Measurements from ENCODE around the gene IL1RN.

IL1RN gene

GRCh38 chr2:113175042-113175628 is 47.7 kb downstream of the IL1RN start:
- no peak for DNase-seq (ENCODE audit: low spot score)

GRCh38 chr2:113175736-113176695 is 48.6 kb downstream of the IL1RN start:
- DNase-seq (ENCODE audit: low spot score) = no peak

- DNase-seq (ENCODE audit: low spot score) = no peak
These were observed 49.4 kb downstream of the IL1RN start for GRCh38 chr2:113176696-113177355.

GRCh38 chr2:113178069-113178746 is 50.8 kb downstream of the IL1RN start:
- no peak for DNase-seq (ENCODE audit: low spot score)

GRCh38 chr2:113178891-113179290 is 51.5 kb downstream of the IL1RN start:
- DNase-seq (ENCODE audit: low spot score) = no peak

GRCh38 chr2:113179446-113180045 is 52.1 kb downstream of the IL1RN start:
- no peak for DNase-seq (ENCODE audit: low spot score)

- no peak for DNase-seq (ENCODE audit: low spot score)
These were observed 52.9 kb downstream of the IL1RN start for GRCh38 chr2:113180131-113180946.

- DNase-seq (ENCODE audit: low spot score) = no peak
These were observed 54.1 kb downstream of the IL1RN start for GRCh38 chr2:113181258-113182051.

GRCh38 chr2:113182471-113183260 is 55.3 kb downstream of the IL1RN start:
- no peak for DNase-seq (ENCODE audit: low spot score)

GRCh38 chr2:113183264-113183663 is 55.9 kb downstream of the IL1RN start:
- no peak for DNase-seq (ENCODE audit: low spot score)

Measured in globus pallidus (tissue), 1 donor.